Measurements from ENCODE around the gene BUB1. TPM values are rescaled to one million over a fixed set of nuclear protein-coding genes. Genes with fewer than 3 reads are reported as not detected.
"Not testable (repeated sequence)": the region's sequence is repeated elsewhere in the genome, so short reads cannot be mapped to it uniquely, and the experiment has no call there.

The BUB1 gene
- total RNA-seq, 1 donor from 2014 or later, result 18.2 TPM

- not testable (repeated sequence) for DNase-seq
Measured at GRCh38 chr2:110591973-110592372, 85.9 kb downstream of the BUB1 start.

- not testable (repeated sequence) for DNase-seq
Measured at GRCh38 chr2:110589677-110590330, 88.1 kb downstream of the BUB1 start.

GRCh38 chr2:110588520-110588919 is 89.3 kb downstream of the BUB1 start:
- not testable (repeated sequence) for DNase-seq

Other genes starting within 250 kb of the BUB1 start
- 1.0 TPM for gene LIMS4, start 205.2 kb downstream of the BUB1 start, total RNA-seq
- 54.0 TPM for gene RGPD6, start 100.8 kb downstream of the BUB1 start, total RNA-seq
- not detected for gene ACOXL, start 54.5 kb upstream of the BUB1 start, total RNA-seq

All from tongue (tissue), 2 donors.